Measurements from ENCODE around the gene ACTMAP. TPM values are rescaled to one million over a fixed set of nuclear protein-coding genes. Genes with fewer than 3 reads are reported as not detected.

The ACTMAP gene
- total and polyA plus RNA-seq, 9 of the 15 experiments (the other 6 are each of a cell fraction or from before 2014, with no cell fraction given): 1.7 to 16.6 (median 4.9) TPM

GRCh38 chr19:40758491-40758890, 8.2 kb upstream of the ACTMAP start:
- in situ Hi-C loops (cut with MboI) (no loop called here), intact Hi-C loops (cut with micrococcal nuclease) (no loop called here)
- no peak for FAIRE-seq
- no peak for ATAC-seq
- 93% methylated on average over 3 of the region's 3 CpGs for WGBS (ENCODE audit: insufficient coverage, low coverage, missing lambda C conversion rate)
- no TSS peak for BruUV-seq (replicated peaks)
- no peak for DNase-seq (ENCODE audit: extremely low read depth in 1 of 4, low spot score in 3 of 4)
- no peak overlapping the region for H3K4me2 ChIP-seq (ENCODE audit: insufficient read depth, low read length)
- H3K9ac ChIP-seq (ENCODE audit: insufficient read depth in 1 of 2, low read depth in 2 of 2, low read length in 2 of 2): no peak overlapping the region
- peaks cover 14 to 24% of the 10 kb centered on the region in 2 experiments; a peak in 4 of 5 replicates for H3K4me1 ChIP-seq (replicated peaks in 1 of 2; ENCODE audit: control insufficient read depth in 2 of 2, insufficient read depth in 2 of 2, low read length in 2 of 2)
- peaks cover 29% of the 10 kb centered on the region for H4K20me1 ChIP-seq (replicated peaks; ENCODE audit: control insufficient read depth, insufficient read depth, low read length)
- H3K79me2 ChIP-seq (ENCODE audit: control insufficient read depth, insufficient read depth, low read length): peaks cover 67% of the 10 kb centered on the region
- no peak overlapping the region for H3K27ac ChIP-seq (ENCODE audit: extremely low read depth, low read depth, low read length)
- peaks cover 93% of the 10 kb centered on the region for H3K36me3 ChIP-seq (ENCODE audit: control insufficient read depth, insufficient read depth, low read length)
- ChIA-PET POLR2A (interaction anchor here (1.2 to 2.3 kb wide), 3 partner anchors 8 to 19 kb away, joined by 4 to 8 read pairs (median 6); partner anchors contain the start of genes ACTMAP and RAB4B), CTCF (ENCODE audit: low intra/inter-chr PET ratio) (no interaction called here)
- no peaks in the 10 kb centered on the region for H3K9me3 ChIP-seq (replicated peaks; ENCODE audit: control insufficient read depth, insufficient read depth, low read depth, low read length)
- H3K9me1 ChIP-seq (ENCODE audit: control insufficient read depth, insufficient read depth, low read length): peaks cover 3% of the 10 kb centered on the region
- no peak overlapping the region for H2AFZ ChIP-seq (ENCODE audit: low read depth, low read length)
- no peak overlapping the region for H3K4me3 ChIP-seq
- H3K27me3 ChIP-seq (ENCODE audit: control insufficient read depth in 2 of 2, insufficient read depth in 2 of 2, low read length in 2 of 2): no peaks in the 10 kb centered on the region
- TF ChIP-seq ZBTB33 (CRISPR knock-in tag; IDR thresholded peaks at IDR 0.05) (no peak), ZNF239 (CRISPR knock-in tag; IDR thresholded peaks at IDR 0.05) (peak; percentile 79), RBM25 (IDR thresholded peaks at IDR 0.05; ENCODE audit: low read depth, low read length, severe bottlenecking) (peak; percentile 35), KLF1 (tag; IDR thresholded peaks at IDR 0.05) (no peak), NFIX (CRISPR knock-in tag; IDR thresholded peaks at IDR 0.05; ENCODE audit: low read depth) (no peak), NEUROD1 (IDR thresholded peaks at IDR 0.05; ENCODE audit: borderline replicate concordance, low read depth, low read length, partially characterized antibody) (no peak), ZNF589 (CRISPR knock-in tag; IDR thresholded peaks at IDR 0.05; ENCODE audit: low read depth) (no peak)

Data from K562 (cell line).